Endothelial cell of umbilical vein (primary cell): ENCODE results near the gene TLR8.
A peak's percentile ranks its signal among the peaks of the same experiment; 100 is the strongest.

Experiments used
- EZH2 ChIP-seq: IDR thresholded peaks from 2 replicates; pipeline ENCODE4 v1.6.1; 2012; ENCODE audit warnings: borderline replicate concordance, low read depth, mild to moderate bottlenecking, moderate library complexity, low read length, inconsistent platforms; ENCODE audit not compliant: severe bottlenecking
- MAX ChIP-seq: IDR thresholded peaks from 2 replicates; pipeline ENCODE4 v1.6.1; 2011; ENCODE audit not compliant: insufficient read depth, insufficient read length
- POLR2A ChIP-seq: IDR thresholded peaks from 2 replicates; pipeline ENCODE4 v1.6.1; 2012; ENCODE audit warnings: low read depth, mild to moderate bottlenecking, control low read depth, low read length
- POLR2AphosphoS5 ChIP-seq: IDR thresholded peaks from 2 replicates; pipeline ENCODE4 v1.6.1; 2012; ENCODE audit warnings: low read depth, mild to moderate bottlenecking, control low read depth, low read length, moderate library complexity; ENCODE audit not compliant: insufficient read depth
- TF ChIP-seq, protein P1 (sequence below), 2 donors: IDR thresholded peaks; 1 replicate in 1 of 2; 2 replicates in 1 of 2; pipeline ENCODE4 v1.5.1; 2011; ENCODE audit warnings: low read length in 2 of 2, mild to moderate bottlenecking in 2 of 2, moderate library complexity in 2 of 2, control low read depth in 1 of 2, inconsistent platforms in 1 of 2, low read depth in 1 of 2; ENCODE audit not compliant: insufficient read depth in 1 of 2; ENCODE audit errors: extremely low read depth in 1 of 2

- TF ChIP-seq, protein P1, sequence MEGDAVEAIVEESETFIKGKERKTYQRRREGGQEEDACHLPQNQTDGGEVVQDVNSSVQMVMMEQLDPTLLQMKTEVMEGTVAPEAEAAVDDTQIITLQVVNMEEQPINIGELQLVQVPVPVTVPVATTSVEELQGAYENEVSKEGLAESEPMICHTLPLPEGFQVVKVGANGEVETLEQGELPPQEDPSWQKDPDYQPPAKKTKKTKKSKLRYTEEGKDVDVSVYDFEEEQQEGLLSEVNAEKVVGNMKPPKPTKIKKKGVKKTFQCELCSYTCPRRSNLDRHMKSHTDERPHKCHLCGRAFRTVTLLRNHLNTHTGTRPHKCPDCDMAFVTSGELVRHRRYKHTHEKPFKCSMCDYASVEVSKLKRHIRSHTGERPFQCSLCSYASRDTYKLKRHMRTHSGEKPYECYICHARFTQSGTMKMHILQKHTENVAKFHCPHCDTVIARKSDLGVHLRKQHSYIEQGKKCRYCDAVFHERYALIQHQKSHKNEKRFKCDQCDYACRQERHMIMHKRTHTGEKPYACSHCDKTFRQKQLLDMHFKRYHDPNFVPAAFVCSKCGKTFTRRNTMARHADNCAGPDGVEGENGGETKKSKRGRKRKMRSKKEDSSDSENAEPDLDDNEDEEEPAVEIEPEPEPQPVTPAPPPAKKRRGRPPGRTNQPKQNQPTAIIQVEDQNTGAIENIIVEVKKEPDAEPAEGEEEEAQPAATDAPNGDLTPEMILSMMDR (IDR thresholded peaks at IDR 0.05; ENCODE audit: extremely low read depth in 1 of 2, insufficient read depth in 1 of 2, low read depth in 1 of 2, low read length in 2 of 2): peak; percentile 36 to 44
- TF ChIP-seq MAX (no peak), POLR2AphosphoS5 (no peak), POLR2A (no peak), EZH2 (no peak)
These were observed 64.3 kb downstream of the TLR8 start for GRCh38 chrX:12970691-12971202.
